NCI-H82 treated with DMSO at 0.1 percent for 48 hours (cell line): Measurements from ENCODE around the gene PARD6G.
"Not testable (repeated sequence)": the region's sequence is repeated elsewhere in the genome, so short reads cannot be mapped to it uniquely, and the experiment has no call there.

Source experiments
- DNase-seq: peaks from one replicate; lab custom pipeline; 2025; ENCODE audit not compliant: unreplicated experiment; lab: John Stamatoyannopoulos, UW

The PARD6G gene, protein sequence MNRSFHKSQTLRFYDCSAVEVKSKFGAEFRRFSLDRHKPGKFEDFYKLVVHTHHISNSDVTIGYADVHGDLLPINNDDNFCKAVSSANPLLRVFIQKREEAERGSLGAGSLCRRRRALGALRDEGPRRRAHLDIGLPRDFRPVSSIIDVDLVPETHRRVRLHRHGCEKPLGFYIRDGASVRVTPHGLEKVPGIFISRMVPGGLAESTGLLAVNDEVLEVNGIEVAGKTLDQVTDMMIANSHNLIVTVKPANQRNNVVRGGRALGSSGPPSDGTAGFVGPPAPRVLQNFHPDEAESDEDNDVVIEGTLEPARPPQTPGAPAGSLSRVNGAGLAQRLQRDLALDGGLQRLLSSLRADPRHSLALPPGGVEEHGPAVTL

DNA sequence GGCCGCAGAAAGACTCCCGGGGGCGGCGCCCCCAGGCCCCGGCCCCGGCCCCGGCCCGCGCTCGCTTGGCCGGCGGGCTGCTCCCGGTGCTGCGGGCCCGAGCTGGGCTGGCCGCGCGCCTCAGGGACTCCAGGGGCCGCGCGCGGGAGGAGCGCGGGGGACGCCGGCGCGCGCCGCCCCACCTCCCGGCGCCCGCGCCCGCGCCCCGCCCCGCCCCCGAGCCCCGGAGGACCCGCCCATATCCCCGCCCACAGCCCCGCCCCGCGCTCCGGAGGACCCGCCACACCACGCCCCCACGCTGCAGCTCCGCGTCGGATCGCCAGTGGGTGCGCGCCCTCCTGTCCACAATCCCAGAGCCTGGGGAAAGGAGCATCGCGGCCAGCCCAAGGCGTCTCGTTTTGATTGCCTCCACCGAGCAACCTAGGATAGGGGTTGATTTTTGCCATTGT is at the start of gene PARD6G:
Gene PARD6G (minus strand): TSS at position 122 of the 449 bp plus-strand sequence. CDS start 166 bp downstream, outside the sequence.
- DNase-seq: peak; percentile 11

DNA sequence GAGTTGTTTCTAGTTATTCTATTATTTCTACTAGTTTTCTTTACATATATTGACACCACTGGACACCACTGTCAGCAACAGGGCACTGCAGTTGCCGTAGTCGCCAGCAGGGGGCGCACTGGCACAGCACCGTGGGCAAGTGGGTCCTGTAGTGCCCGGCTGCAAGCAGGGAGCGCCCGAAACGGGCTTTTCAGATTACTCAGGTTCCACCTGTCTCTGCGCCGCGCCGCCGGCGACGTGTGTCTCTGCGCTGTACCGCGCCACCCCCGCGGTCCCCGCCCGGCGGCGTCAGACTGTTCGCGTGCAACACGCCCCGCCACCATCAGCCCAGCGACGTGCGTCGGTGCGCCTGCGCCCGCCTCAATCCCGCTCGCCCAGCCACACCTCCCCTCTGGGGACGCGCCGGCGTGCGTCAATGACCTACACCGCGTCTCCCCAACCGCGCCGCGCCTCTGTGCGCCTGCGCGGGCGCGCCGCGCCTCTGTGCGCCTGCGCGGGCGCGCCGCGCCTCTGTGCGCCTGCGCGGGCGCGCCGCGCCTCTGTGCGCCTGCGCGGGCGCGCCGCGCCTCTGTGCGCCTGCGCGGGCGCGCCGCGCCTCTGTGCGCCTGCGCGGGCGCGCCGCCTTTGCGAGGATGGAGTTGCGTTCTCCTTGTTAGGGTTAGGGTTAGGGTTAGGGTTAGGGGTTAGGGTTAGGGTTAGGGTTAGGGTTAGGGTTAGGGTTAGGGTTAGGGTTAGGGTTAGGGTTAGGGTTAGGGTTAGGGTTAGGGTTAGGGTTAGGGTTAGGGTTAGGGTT is 15.1 kb upstream of the PARD6G start:
- not testable (repeated sequence) for DNase-seq

DNA sequence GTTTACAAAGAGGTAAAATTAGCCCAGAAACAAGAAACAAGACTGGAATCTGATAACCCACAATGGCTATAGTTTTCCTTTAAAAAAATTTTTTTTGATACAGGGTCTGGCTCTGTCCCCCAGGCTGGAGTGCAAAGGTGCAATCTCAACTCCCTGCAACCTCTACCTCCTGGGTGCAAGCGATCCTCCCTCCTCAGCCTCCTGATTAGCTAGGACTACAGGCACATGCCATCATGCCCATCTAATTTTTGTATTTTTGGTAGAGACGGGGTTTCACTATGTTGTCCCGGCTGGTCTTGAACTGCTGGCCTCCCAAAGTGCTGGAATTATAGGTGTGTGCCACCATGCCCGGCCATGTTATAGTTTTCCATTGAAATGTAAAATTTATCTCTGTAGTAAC is 12.3 kb upstream of the PARD6G start:
- no peak for DNase-seq

DNA sequence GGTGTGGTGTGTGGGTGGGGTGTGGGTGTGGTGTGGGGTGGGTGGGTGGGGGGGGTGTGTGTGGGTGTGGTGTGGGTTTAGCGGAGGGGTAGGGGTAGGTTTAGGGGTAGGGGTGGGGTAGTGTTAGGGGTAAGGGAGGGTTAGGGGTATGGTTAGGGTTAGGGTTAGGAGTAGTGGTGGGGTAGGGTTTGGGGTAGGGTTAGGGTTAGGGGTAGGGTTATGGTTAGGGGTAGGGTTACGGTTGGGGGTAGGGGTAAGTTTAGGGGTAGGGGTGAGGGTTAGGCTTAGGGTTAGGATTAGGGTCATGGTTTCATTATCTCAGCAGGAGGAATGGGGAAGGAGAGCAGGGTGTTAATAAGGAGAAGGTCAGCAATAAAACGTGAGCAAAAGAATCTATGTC is 11.3 kb upstream of the PARD6G start:
- DNase-seq: no peak

DNA sequence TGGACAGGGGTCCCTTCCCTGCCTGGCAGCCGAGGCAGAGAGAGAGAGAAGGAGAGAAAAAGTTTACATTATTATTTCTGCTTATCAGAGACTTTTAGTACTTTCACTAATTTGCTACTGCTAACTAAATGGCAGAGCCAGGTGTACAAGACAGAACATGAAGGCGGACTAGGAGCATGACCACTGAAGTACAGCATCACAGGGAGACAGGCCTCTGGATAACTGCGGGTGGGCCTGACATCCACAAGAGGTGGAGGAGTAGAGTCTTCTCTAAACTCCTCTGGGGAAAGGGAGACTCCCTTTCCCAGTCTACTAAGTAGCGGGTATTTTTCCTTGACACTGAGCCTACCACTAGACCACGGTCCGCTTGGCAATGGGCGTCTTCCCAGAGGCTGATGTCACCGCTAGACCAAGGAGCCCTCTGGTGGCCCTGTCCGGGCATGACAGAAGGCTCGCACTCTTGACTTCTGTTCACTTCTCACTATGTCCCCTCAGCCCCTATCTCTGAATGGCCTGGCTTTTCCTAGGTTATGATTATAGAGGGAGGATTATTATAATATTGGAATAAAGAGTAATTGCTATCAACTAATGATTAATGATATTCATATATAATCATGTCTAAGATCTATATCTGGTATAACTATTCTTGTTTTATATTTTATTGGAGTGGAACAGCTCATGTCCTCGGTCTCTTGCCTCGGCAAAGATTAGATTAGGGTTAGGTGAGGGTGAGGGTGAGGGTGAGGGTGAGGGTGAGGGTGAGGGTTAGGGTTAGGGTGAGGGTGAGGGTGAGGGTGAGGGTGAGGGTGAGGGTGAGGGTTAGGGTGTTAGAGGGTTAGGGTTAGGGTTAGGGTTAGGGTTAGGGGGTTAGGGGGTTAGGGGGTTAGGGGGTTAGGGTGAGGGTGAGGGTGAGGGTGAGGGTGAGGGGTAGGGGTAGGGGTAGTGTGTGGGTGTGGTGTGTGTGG is 10.5 kb upstream of the PARD6G start:
- DNase-seq: not testable (repeated sequence)

DNA sequence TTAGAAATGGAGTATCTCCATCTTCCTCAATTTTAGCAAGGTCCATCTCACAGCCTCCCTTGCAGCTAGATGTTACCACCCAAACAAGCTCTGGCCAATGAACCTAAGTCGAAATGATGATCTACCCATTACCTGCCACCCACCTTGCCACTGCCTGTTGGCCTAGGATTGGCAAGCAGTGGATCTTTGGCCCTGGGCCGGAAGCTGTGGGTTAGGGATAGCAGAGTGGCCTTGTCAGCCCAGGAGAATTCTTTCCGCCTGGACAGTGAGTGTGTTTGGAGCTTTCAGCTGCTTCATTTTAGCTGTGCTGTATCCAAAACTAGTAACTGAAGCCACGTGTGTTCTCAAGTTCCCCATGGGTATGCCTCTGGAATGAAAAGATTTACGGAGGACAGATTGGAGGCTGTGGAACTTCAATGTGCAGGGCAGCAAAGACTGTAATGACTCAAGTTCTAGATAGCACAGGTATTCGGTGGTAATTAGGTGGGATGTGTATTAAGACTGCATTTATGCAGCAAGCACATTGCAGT is 7.7 kb upstream of the PARD6G start:
- DNase-seq: no peak

DNA sequence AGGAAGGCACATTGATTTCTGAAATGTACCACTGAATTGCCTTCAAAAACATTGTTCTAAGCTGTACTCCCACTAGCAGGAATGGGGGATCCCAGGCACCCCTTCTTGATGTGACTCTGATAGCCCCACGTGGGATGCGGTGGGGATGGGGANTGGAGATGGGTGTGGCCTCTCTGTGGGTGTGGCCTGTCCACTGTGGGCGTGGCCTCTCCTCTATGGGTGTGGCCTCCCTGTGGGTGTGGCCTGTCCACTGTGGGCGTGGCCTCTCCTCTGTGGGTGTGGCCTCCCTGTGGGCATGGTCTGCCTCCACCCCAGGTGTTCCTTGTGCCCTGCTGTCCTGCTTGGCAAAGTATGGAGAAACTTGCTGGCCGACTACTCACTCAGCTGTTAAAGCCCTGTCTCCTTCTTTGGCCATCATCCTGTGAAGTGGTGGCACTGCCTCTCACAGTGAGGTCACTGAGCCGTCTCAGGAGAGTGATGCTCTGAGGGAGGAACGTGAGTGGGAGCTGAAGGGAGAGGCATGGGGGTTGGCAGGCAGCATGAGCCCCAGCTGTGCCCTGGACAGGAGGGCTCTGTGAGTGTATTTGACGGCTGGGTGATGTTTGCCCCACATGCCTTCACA is 6.7 kb upstream of the PARD6G start:
- DNase-seq: no peak

DNA sequence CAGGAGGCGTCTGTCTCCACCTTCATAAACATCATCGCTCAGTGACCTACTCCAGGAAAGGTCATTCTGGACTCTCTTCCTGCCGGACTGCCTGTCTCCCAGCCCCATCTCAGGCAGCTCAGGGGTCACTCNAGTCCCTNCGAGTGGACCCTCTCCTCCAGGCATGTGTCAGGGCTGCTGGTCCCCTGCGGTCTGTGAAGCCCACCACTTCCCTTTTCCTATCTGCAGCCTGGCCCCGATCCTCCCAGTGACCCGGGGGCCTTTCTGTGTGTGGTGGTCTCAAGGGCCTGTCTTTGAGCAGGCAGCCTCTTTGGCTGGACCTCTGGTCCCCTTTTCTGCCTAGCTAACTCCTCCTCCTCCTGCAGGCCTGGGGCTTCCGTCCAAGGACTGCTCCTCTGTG is 5.9 kb upstream of the PARD6G start:
- no peak for DNase-seq

DNA sequence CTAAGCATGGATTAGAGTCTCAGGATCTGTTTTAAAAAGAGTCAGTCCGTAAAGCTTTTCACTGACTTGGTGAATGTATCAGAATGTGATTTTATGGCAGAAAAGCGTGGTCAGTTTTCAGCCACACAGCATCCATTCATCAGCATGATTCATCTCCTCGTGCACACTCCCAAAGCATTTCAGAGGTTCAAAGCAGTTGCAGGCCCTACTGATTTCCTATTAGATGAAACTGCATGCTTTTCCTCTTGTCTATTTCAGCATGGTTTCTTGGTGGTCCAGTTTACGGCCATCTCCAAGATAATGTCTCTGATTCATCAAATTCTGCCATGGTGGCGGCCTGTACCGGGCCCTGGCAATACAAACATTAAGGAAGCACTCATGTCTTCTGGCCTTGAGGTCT is 4.8 kb upstream of the PARD6G start:
- DNase-seq: no peak

DNA sequence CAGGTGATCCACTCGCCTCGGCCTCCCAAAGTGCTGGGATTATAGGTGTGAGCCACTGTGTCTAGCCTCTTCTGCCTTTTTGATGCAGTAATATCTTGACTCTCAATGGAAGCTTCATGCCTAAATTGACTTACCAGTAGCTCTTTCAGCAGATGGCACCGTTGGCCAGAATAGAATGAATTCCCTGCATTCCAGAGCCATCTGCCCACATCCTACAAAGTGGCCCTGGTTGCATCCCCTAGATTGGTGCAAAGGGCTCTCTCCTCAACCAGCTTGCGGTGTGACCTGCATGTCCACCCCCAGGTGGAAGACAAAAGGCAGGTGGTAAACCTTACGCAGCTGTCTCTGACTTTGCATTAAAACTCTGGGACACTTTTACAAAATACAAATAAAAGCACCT is 4.4 kb upstream of the PARD6G start:
- no peak for DNase-seq

DNA sequence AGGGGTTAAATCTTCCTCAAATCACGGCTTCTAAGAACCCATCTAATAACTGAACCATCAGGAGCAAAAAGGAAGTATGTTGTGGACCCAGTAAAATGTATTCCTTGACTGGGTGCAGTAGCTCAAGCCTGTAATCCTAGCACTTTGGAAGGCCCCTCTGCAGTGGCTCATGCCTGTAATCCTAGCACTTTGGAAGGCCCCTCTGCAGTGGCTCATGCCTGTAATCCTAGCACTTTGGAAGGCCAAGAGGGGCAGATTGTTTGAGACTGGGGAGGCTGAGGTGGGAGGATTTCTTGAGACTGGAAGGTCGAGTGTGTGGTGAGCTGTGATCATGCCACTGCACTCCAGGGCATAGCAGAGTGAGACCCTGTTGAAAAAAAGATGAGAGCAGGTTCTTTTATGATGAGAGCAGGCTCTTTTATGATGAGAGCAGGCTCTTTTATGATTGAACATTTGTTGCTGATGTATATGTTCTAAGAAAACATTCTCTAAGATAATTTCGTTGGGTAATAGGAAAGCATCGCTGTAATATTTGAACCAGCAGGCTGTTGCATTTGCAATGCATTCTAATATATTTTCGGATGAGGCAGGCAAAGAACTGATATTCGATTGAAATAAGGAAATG is 3.5 kb upstream of the PARD6G start:
- no peak for DNase-seq

DNA sequence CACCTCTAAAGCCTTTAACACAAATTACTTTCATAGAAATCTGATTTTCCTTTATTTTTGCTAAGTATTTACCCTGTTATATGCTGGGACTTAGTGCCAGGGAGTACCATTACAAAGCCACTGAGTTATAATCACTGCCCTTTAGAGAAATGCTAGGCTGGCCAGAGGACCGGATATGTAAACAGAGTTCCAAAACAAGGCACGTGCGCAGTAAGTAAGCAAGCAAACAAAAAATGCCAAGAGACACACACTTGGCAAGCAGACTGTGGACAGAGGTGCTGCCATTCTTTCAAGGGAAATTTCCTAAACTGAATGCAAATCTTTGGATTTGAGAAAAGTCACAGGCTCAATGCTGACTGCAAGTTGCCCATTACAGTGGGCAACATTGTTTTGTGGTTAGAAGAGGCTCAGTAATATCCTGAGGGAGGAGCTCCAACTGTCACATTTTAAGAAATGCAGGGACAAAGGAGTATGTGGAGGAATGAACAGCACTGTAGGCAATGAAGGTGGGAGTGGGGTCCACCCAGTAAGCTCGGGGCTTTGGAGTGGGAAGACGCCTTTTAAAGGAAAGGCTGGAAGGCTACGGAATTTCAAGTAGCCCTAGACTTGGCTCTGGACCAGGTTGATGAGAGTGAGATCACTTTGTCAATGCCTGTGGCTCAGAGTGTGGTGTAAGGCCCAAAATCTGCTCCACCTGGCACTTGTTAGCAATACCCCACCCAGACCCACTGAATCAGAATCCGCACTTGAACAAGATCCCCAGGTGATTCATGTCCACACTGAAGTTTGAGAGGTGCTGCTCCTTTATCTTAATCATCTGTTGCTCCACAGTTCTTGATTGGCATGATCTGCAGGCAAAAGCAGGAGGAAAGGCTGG is 2.1 kb upstream of the PARD6G start:
- no peak for DNase-seq

DNA sequence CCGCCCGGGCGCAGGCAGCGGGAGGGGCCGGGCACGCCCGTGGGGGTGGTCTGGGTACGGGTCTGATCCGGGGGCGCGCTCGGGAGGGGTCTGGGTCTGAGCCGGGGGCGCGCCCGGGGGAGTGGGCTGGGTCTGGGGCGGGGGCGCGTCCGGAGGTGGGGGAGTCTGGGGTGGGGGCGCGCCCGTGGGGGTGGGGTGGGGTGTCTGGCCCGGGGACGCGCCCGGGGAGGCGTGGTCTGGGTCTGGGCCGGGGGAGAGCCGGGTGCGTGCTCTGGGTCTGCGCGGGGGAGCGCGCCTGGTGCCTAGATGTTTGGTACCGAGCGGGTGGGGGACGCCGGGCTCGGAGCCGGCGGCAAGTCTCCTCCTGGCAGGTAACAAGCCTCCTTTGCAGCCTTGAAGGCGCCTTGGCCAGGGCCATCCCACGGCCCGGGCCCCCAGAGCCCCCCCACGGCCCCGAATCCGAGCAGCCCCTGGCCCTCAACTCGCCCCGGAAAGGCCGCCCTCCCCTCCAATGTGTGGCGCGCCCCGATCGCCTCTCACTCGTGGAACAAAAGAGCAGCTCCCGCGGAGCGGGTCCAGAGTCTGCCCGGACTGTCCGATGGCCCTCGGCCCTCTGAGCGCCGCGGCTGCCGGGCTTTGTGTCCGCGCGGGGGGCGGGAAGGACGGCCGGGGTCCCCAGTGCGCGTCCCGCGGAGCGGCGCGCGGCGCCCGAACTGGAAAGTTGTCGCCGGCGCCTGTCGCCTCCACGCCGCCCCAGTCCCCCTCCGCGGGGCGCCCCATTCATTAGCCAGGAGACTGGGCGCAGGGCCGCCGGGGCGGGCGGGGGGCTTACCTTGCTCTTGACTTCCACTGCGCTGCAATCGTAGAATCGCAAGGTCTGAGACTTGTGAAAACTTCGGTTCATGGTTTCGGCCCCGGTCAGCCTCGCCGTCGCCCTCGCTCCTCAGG is 595 bp downstream of the PARD6G start:
- DNase-seq: no peak

DNA sequence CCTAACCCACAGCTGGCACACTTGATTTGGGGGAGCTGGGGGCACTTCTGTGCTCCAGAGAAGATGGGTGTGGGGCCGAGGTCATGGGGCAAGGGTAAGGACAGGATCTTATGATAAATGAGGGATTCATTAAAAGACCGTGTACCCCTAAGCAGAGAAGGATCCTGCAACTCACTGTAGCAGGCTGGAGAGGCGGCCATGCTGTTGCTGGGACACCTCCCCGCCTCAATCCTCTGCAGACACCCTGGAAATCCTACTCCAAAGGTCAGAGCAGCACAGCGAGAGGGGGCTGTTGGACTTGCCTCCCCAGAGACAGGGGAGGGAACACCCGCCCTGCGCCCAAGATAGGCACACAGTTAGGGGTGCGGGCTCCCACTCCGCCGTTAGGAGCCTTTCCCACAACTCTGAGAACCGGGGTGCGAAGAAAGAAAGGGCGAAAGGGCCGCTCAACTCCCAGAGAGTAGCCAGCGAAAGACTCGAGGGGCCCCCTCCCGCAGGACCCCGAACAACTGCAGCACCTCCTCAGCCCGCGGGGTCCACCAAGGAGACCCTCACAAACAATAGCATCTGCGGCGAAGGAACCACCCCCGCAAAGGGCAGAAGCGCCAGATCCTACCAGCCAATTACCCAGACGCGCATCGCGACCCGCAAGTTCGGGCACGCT is 1.4 kb downstream of the PARD6G start:
- no peak for DNase-seq

DNA sequence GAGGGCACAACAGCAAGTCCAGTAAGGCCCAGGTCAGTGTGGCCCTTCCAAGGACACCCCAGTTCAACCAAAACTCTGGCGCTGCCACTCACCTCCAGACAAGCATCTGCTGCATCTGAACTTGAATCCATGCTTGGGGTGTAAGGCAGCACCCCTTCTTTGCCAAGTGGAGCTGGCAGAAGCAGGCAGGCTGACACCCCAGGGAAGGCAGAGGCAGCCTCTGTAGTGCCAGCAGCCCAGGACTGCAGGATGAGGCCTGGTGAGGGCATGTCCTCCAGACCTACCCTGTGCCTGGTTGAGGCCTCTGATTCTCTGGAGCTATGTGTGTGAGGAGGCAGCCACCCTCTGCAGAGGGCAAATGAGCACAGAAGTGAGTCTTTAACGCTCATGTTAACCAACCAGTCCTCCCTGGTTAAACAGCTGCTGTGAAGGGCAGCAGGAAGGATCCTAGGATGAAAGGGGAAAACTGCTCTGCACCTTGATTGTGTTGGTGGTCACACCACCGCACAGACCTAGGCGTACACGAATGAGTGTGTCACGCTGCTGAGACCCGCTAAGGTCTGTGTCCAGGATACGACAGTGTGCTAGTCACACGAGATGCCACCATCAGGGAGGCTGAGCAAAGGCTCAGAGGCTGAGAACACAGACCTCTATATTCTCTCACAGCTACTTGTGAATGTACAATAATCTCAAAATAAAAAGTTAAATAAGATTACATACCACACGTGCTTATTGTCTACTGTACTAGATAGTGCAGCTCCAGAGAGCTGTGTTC is 2.2 kb downstream of the PARD6G start:
- DNase-seq: no peak

DNA sequence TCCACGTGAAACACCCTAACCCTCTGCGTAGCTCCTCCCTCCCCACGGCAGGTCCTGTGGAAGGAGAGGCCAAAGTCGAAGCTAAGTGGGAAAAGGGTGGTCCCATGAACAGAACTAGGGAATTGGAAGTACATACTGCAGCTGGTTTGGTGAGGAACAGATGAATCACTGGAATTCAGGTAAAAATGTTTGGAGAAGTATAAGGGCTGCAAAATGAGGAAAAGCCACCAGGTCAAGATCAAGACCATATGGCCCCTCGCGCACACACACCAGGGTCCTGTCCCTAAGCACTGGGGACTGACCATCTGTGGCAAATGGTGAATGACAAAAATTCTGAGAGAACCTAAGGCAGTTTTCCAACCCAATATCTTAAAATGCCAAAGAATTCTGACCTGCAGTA is 3.1 kb downstream of the PARD6G start:
- no peak for DNase-seq

DNA sequence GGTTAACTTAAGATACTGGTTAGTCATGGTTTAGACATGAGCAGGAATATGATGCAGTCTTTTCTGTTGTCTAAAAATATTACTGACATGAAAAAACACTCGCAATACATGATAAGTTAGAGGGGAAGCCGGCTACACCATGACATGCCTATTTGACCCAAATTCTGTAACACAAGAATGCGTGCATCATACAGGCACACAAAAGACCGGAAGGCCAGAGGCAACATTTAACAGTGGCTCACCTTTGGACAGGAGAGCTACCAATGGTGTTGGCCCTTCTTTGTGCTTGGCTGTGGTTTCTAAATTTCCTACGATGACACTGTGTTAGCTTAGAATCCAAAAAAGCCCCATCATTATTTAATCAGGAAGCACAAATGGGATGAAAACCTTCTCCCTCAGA is 4.1 kb downstream of the PARD6G start:
- no peak for DNase-seq
